WTC11 (cell line): Measurements from ENCODE around the gene MITF.

Experiments used
- ATF1 ChIP-seq: sonication (generic); formaldehyde crosslinking; IDR thresholded peaks from 2 replicates; pipeline ENCODE4 v1.8.1; 2023; ENCODE audit warnings: mild to moderate bottlenecking, moderate library complexity, missing genetic modification reagents
- ATF2 ChIP-seq: sonication (generic); formaldehyde crosslinking; IDR thresholded peaks from 2 replicates; pipeline ENCODE4 v1.8.1; 2022; ENCODE audit warnings: low read depth, missing genetic modification reagents, borderline replicate concordance
- ATF3 ChIP-seq: sonication (generic); formaldehyde crosslinking; conservative IDR thresholded peaks from 2 replicates; pipeline ENCODE4 v1.8.1; 2022; ENCODE audit warnings: mild to moderate bottlenecking, missing genetic modification reagents
- CTCF ChIP-seq: fragments of 200-600 bp; IDR thresholded peaks from 2 replicates; pipeline ENCODE4 v1.8.0; 2022; ENCODE audit warnings: antibody characterized with exemption
- E2F4 ChIP-seq: sonication (generic); formaldehyde crosslinking; IDR thresholded peaks from 2 replicates; pipeline ENCODE4 v1.8.1; 2022; ENCODE audit warnings: low read depth, mild to moderate bottlenecking, moderate library complexity, missing genetic modification reagents, borderline replicate concordance
- FOXJ3 ChIP-seq: sonication (generic); formaldehyde crosslinking; IDR thresholded peaks from 2 replicates; pipeline ENCODE4 v1.9.0; 2021; ENCODE audit warnings: missing genetic modification reagents, mild to moderate bottlenecking, borderline replicate concordance
- HMGA2 ChIP-seq: fragments of 250-450 bp; sonication (Bioruptor Pico); IDR thresholded peaks from 2 replicates; pipeline ENCODE4 v1.4.0; 2021; ENCODE audit warnings: mild to moderate bottlenecking, moderate library complexity
- JUN ChIP-seq: sonication (generic); formaldehyde crosslinking; IDR thresholded peaks from 2 replicates; pipeline ENCODE4 v1.8.0; 2023; ENCODE audit warnings: mild to moderate bottlenecking, missing genetic modification reagents
- MYBL2 ChIP-seq: sonication (generic); formaldehyde crosslinking; IDR thresholded peaks from 2 replicates; pipeline ENCODE4 v1.8.1; 2023; ENCODE audit warnings: mild to moderate bottlenecking, moderate library complexity, missing genetic modification reagents
- NFYB ChIP-seq: sonication (generic); formaldehyde crosslinking; conservative IDR thresholded peaks from 2 replicates; pipeline ENCODE4 v1.8.0; 2022; ENCODE audit warnings: low read depth, missing genetic modification reagents
- USF2 ChIP-seq: sonication (generic); formaldehyde crosslinking; IDR thresholded peaks from 2 replicates; pipeline ENCODE4 v1.8.1; 2023; ENCODE audit warnings: mild to moderate bottlenecking, missing genetic modification reagents, moderate library complexity
- ZBTB21 ChIP-seq: sonication (generic); formaldehyde crosslinking; IDR thresholded peaks from 2 replicates; pipeline ENCODE4 v1.8.1; 2023; ENCODE audit warnings: mild to moderate bottlenecking, missing genetic modification reagents, borderline replicate concordance
- ZNF121 ChIP-seq: sonication (generic); formaldehyde crosslinking; IDR thresholded peaks from 2 replicates; pipeline ENCODE4 v1.8.0; 2023; ENCODE audit warnings: missing genetic modification reagents
- ZSCAN18 ChIP-seq: fragments of 250-450 bp; sonication (Bioruptor Pico); IDR thresholded peaks from 2 replicates; pipeline ENCODE4 v2.1.2; 2022; ENCODE audit warnings: mild to moderate bottlenecking, moderate library complexity

- TF ChIP-seq ATF3 (CRISPR knock-in tag) (no peak), CTCF (no peak), ATF1 (no peak), USF2 (CRISPR knock-in tag) (no peak), ZNF121 (no peak), HMGA2 (no peak), E2F4 (CRISPR knock-in tag) (no peak), FOXJ3 (no peak), ATF2 (no peak), MYBL2 (CRISPR knock-in tag) (no peak), JUN (no peak), NFYB (no peak), ZBTB21 (CRISPR knock-in tag) (no peak), ZSCAN18 (CRISPR knock-in tag) (no peak)
These were observed 188.3 kb downstream of the MITF start for GRCh38 chr3:69927571-69927970.
